Neural progenitor cell (in vitro differentiated cells): ENCODE data around the gene ADAMTSL5. TPM values are rescaled to one million over a fixed set of nuclear protein-coding genes. Genes with fewer than 3 reads are reported as not detected.

Experiments used
- DNase-seq: peaks from one replicate; pipeline ENCODE4 v3.0.0-alpha.2; 2016; ENCODE audit warnings: low spot score
- H2AFZ ChIP-seq: fragments of 200-600 bp; sonication (generic); replicated peaks from 2 replicates; pipeline ENCODE4 v1.6.1; 2016; ENCODE audit warnings: antibody characterized with exemption
- H3F3A ChIP-seq: fragments of 200-600 bp; sonication (generic); 2 replicates; pipeline ENCODE4 v1.6.1; 2016; ENCODE audit warnings: antibody characterized with exemption, low read depth
- H3K27ac ChIP-seq: fragments of 200-600 bp; sonication (generic); 2 replicates; pipeline ENCODE4 v1.5.1; 2016; ENCODE audit warnings: mild to moderate bottlenecking
- H3K27me3 ChIP-seq: fragments of 200-600 bp; sonication (generic); 2 replicates; pipeline ENCODE4 v1.6.1; 2016; ENCODE audit warnings: mild to moderate bottlenecking, moderate library complexity
- H3K36me3 ChIP-seq: fragments of 200-600 bp; sonication (generic); 2 replicates; pipeline ENCODE4 v1.5.1; 2016
- H3K4me1 ChIP-seq: fragments of 200-600 bp; sonication (generic); 2 replicates; pipeline ENCODE4 v1.6.1; 2016; ENCODE audit warnings: mixed run types
- H3K4me2 ChIP-seq: fragments of 200-600 bp; sonication (generic); 2 replicates; pipeline ENCODE4 v1.6.1; 2016
- H3K4me3 ChIP-seq: fragments of 200-600 bp; sonication (generic); 2 replicates; pipeline ENCODE4 v1.5.1; 2016
- H3K79me2 ChIP-seq: fragments of 200-600 bp; sonication (generic); 2 replicates; pipeline ENCODE4 v1.6.1; 2016; ENCODE audit warnings: low read depth
- H3K9ac ChIP-seq: fragments of 200-600 bp; sonication (generic); 2 replicates; pipeline ENCODE4 v1.6.1; 2016
- H3K9me3 ChIP-seq: fragments of 200-600 bp; sonication (generic); 2 replicates; pipeline ENCODE4 v1.5.1; 2016; ENCODE audit warnings: low read depth
- H4K20me1 ChIP-seq: fragments of 200-600 bp; sonication (generic); 2 replicates; pipeline ENCODE4 v1.6.1; 2016; ENCODE audit warnings: low read depth
- H3K27ac Mint-ChIP-seq: 3 replicates; pipeline ENCODE4 v1.8.0; 2021; ENCODE audit warnings: mixed read lengths
- H3K27me3 Mint-ChIP-seq: 2 replicates; pipeline ENCODE4 v1.8.0; 2022; ENCODE audit warnings: low read depth, mild to moderate bottlenecking, inconsistent platforms, moderate library complexity, mixed read lengths; ENCODE audit not compliant: insufficient read depth
- H3K36me3 Mint-ChIP-seq: 3 replicates; pipeline ENCODE4 v1.8.0; 2021; ENCODE audit warnings: mixed read lengths
- H3K4me1 Mint-ChIP-seq: 3 replicates; pipeline ENCODE4 v1.8.0; 2021; ENCODE audit warnings: mixed read lengths
- H3K4me3 Mint-ChIP-seq: 3 replicates; pipeline ENCODE4 v1.8.0; 2021; ENCODE audit warnings: mild to moderate bottlenecking, moderate library complexity, mixed read lengths
- H3K9me3 Mint-ChIP-seq: 3 replicates; pipeline ENCODE4 v1.8.0; 2020; ENCODE audit warnings: mixed read lengths
- CTCF ChIP-seq: fragments of 200-600 bp; sonication (generic); IDR thresholded peaks from 2 replicates; pipeline ENCODE4 v1.5.1; 2017; ENCODE audit warnings: antibody characterized with exemption, mild to moderate bottlenecking
- EZH2 ChIP-seq: fragments of 200-600 bp; sonication (generic); IDR thresholded peaks from 2 replicates; pipeline ENCODE4 v1.6.1; 2017; ENCODE audit warnings: antibody characterized with exemption, mild to moderate bottlenecking, moderate library complexity
- EZH2phosphoT487 ChIP-seq: fragments of 200-600 bp; sonication (generic); IDR thresholded peaks from 2 replicates; pipeline ENCODE4 v1.6.1; 2017; ENCODE audit warnings: antibody characterized with exemption
- total RNA-seq: library from RNA; depleted of rRNA; stranded (reverse); fragments of >200 nt; gene quantifications from 2 replicates; pipeline ENCODE4 v1.2.3, GENCODE V29; 2015; ENCODE audit warnings: low replicate concordance

The ADAMTSL5 gene
- total RNA-seq, 1 donor from 2014 or later = 0.13 TPM

DNA sequence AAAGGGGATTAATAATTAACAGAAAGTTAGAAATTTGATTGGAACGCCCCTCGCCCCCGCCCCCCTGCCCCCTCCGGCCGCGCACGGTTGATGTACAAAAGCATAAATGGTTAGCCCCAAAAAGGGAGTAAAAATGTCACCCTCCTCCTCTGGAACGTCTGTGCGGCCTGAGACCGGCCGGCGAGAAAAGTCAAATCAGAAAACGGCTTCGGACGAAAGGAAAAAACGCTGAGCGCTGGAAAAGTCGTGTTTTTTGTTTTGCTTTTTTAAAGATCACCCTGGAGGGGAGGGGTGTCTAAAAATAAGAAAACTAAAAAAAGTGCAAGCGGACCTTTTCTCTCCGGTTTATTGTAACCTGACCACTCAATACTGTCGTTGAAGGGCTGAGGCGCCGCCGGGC, 42.1 kb upstream of the ADAMTSL5 start:
- H3K4me3 Mint-ChIP-seq = no peak overlapping the region
- Histone ChIP-seq H3K9ac (no peak overlapping the region), H3F3A (peaks cover 11% of the 10 kb centered on the region), H3K36me3 (no peaks in the 10 kb centered on the region), H3K4me2 (no peak overlapping the region), H3K27me3 (no peaks in the 10 kb centered on the region), H3K4me1 (no peaks in the 10 kb centered on the region), H2AFZ (no peak overlapping the region), H4K20me1 (peaks cover 50% of the 10 kb centered on the region), H3K27ac (no peak overlapping the region), H3K4me3 (no peak overlapping the region), H3K9me3 (no peaks in the 10 kb centered on the region), H3K79me2 (peaks cover 32% of the 10 kb centered on the region)
- H3K27ac Mint-ChIP-seq = no peak overlapping the region
- H3K27me3 Mint-ChIP-seq = peaks cover 7% of the 10 kb centered on the region
- TF ChIP-seq EZH2 = no peak
- TF ChIP-seq CTCF = no peak
- no peak for TF ChIP-seq EZH2phosphoT487
- peaks cover 14% of the 10 kb centered on the region for H3K4me1 Mint-ChIP-seq
- no peak for DNase-seq
- no peaks in the 10 kb centered on the region for H3K9me3 Mint-ChIP-seq
- H3K36me3 Mint-ChIP-seq = peaks cover 6% of the 10 kb centered on the region

GRCh38 chr19:1553415-1553814, 40.6 kb upstream of the ADAMTSL5 start:
- Mint-ChIP-seq H3K27ac (no peak overlapping the region), H3K27me3 (peaks cover 9% of the 10 kb centered on the region)

GRCh38 chr19:1551068-1552040, 38.5 kb upstream of the ADAMTSL5 start:
- Histone ChIP-seq H3F3A (peaks cover 12% of the 10 kb centered on the region), H3K9ac (no peak overlapping the region), H3K9me3 (no peaks in the 10 kb centered on the region), H3K4me2 (no peak overlapping the region), H3K36me3 (no peaks in the 10 kb centered on the region), H3K27ac (no peak overlapping the region), H3K79me2 (no peaks in the 10 kb centered on the region), H3K27me3 (no peaks in the 10 kb centered on the region), H2AFZ (no peak overlapping the region), H3K4me1 (no peaks in the 10 kb centered on the region), H3K4me3 (no peak overlapping the region), H4K20me1 (peaks cover 15% of the 10 kb centered on the region)
- no peak overlapping the region for H3K27ac Mint-ChIP-seq
- TF ChIP-seq CTCF (no peak), EZH2 (no peak), EZH2phosphoT487 (no peak)
- peaks cover 10% of the 10 kb centered on the region for H3K27me3 Mint-ChIP-seq
- H3K36me3 Mint-ChIP-seq = peaks cover 2% of the 10 kb centered on the region
- no peak overlapping the region for H3K4me3 Mint-ChIP-seq
- no peaks in the 10 kb centered on the region for H3K4me1 Mint-ChIP-seq
- DNase-seq = no peak
- H3K9me3 Mint-ChIP-seq = no peaks in the 10 kb centered on the region

More at GRCh38 chr19:1553415-1553814, 40.6 kb upstream of the ADAMTSL5 start:
- Mint-ChIP-seq H3K9me3 (no peaks in the 10 kb centered on the region), H3K4me3 (no peak overlapping the region), H3K36me3 (peaks cover 4% of the 10 kb centered on the region), H3K4me1 (peaks cover 5% of the 10 kb centered on the region)
- Histone ChIP-seq H3K9me3 (no peaks in the 10 kb centered on the region), H3K27ac (no peak overlapping the region), H3K4me2 (no peak overlapping the region), H3K4me3 (no peak overlapping the region), H3K27me3 (no peaks in the 10 kb centered on the region), H3F3A (peaks cover 9% of the 10 kb centered on the region), H3K36me3 (no peaks in the 10 kb centered on the region), H3K4me1 (no peaks in the 10 kb centered on the region), H3K9ac (no peak overlapping the region), H3K79me2 (peaks cover 17% of the 10 kb centered on the region), H2AFZ (no peak overlapping the region), H4K20me1 (peaks cover 35% of the 10 kb centered on the region)
- no peak for DNase-seq
- no peak for TF ChIP-seq EZH2
- TF ChIP-seq EZH2phosphoT487 = no peak
- no peak for TF ChIP-seq CTCF
